NCI-H1694 (cell line): ENCODE results near the gene GNAL.

Experiments
- DNase-seq: peaks from one replicate; lab custom pipeline; 2025; lab: John Stamatoyannopoulos, UW

Gene GNAL

GRCh38 chr18:11808001-11808855 is 119.2 kb downstream of the GNAL start:
- DNase-seq, result no peak

- DNase-seq, result no peak
These were observed 120.8 kb downstream of the GNAL start for GRCh38 chr18:11809895-11810294.

GRCh38 chr18:11810379-11810778 is 121.3 kb downstream of the GNAL start:
- DNase-seq, result no peak

GRCh38 chr18:11811009-11811408 is 121.9 kb downstream of the GNAL start:
- DNase-seq, result no peak

- no peak for DNase-seq
These were observed 128.2 kb downstream of the GNAL start for GRCh38 chr18:11817229-11817628.

- DNase-seq, result no peak
These were observed 129.6 kb downstream of the GNAL start for GRCh38 chr18:11818486-11819203.

- DNase-seq, result no peak
These were observed 130.9 kb downstream of the GNAL start for GRCh38 chr18:11819938-11820337.

- no peak for DNase-seq
These were observed 131.6 kb downstream of the GNAL start for GRCh38 chr18:11820697-11821096.

- DNase-seq, result no peak
These were observed 132.1 kb downstream of the GNAL start for GRCh38 chr18:11821208-11821607.

- no peak for DNase-seq
These were observed 132.7 kb downstream of the GNAL start for GRCh38 chr18:11821643-11822237.

GRCh38 chr18:11823545-11823944 is 134.5 kb downstream of the GNAL start:
- DNase-seq, result no peak

- no peak for DNase-seq
These were observed 137.8 kb downstream of the GNAL start for GRCh38 chr18:11826836-11827235.

GRCh38 chr18:11828786-11829432 is 139.8 kb downstream of the GNAL start:
- no peak for DNase-seq

- DNase-seq, result no peak
These were observed 141.5 kb downstream of the GNAL start for GRCh38 chr18:11830585-11830984.

- no peak for DNase-seq
These were observed 142.9 kb downstream of the GNAL start for GRCh38 chr18:11831921-11832320.

- no peak for DNase-seq
These were observed 145.7 kb downstream of the GNAL start for GRCh38 chr18:11834772-11835171.

GRCh38 chr18:11839556-11839955 is 150.5 kb downstream of the GNAL start:
- no peak for DNase-seq

GRCh38 chr18:11840493-11840892 is 151.4 kb downstream of the GNAL start:
- DNase-seq, result no peak

- DNase-seq, result no peak
These were observed 153.5 kb downstream of the GNAL start for GRCh38 chr18:11842562-11842961.

- no peak for DNase-seq
These were observed 155.4 kb downstream of the GNAL start for GRCh38 chr18:11844436-11844835.

GRCh38 chr18:11845654-11846053 is 156.6 kb downstream of the GNAL start:
- DNase-seq, result no peak

GRCh38 chr18:11847811-11848210 is 158.7 kb downstream of the GNAL start:
- DNase-seq, result no peak
